BJ (cell line): ENCODE measurements around the gene PEX14. TPM values are rescaled to one million over a fixed set of nuclear protein-coding genes. Genes with fewer than 3 reads are reported as not detected.

ENCODE experiments used
- CTCF ChIA-PET: fragments of 350-600 bp; formaldehyde crosslinking; extraction: SDS; loops from one replicate; lab custom pipeline; 2021; ENCODE audit warnings: antibody characterized with exemption, inconsistent platforms; lab: Yijun Ruan, JAX
- POLR2A ChIA-PET: fragments of 300-600 bp; sonication (Branson Sonifier 250); formaldehyde crosslinking; extraction: SDS; loops from one replicate; lab custom pipeline; 2021; ENCODE audit warnings: antibody characterized with exemption; lab: Charles Lee
- DNase-seq: peaks from one replicate; pipeline ENCODE4 v3.0.0-alpha.2; 2011; ENCODE audit warnings: low read depth
- H3K27me3 ChIP-seq: 2 replicates; pipeline ENCODE4 v1.6.0; 2011; ENCODE audit warnings: low read length; ENCODE audit not compliant: control insufficient read depth, insufficient read depth
- H3K36me3 ChIP-seq: 2 replicates; pipeline ENCODE4 v1.5.1; 2011; ENCODE audit warnings: low read length; ENCODE audit not compliant: control insufficient read depth, insufficient read depth
- H3K4me3 ChIP-seq: 2 replicates; pipeline ENCODE4 v1.5.1; 2011; ENCODE audit warnings: low read depth, mild to moderate bottlenecking, control low read depth, low read length
- polyA plus RNA-seq: library from polyadenylated mRNA; depleted of rRNA; stranded (reverse); fragments of >200 nt; gene quantifications from 2 replicates; pipeline ENCODE4 v1.2.3, GENCODE V29; 2011
- TF ChIP-seq, protein P1 (sequence below): IDR thresholded peaks from 2 replicates; pipeline ENCODE4 v1.5.1; 2011; ENCODE audit warnings: low read depth, mild to moderate bottlenecking, control low read depth, inconsistent platforms, low read length, moderate library complexity; ENCODE audit not compliant: insufficient read depth

The PEX14 gene
- polyA plus RNA-seq, 1 experiment, result 10.1 TPM

DNA sequence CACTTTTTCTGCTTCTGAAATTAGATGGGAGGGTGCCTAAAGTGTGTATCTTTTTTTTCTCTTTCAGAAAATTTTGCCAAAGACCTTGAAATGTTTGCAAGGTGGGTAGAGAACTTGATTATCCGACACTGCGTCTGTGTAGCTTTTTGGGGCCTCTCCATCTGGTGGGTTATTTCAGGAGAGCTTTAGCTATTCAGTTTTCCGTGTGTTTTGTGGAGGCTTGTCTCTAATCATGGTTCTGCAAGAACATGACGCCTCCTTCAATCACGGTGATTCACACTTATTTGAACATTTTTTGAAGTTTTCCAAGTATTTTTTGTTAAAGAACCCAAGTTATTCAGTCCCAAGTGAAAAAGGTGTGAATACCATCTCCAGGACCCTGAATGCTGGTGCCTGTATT is 40.2 kb upstream of the PEX14 start:
- H3K4me3 ChIP-seq, result no peak overlapping the region
- TF ChIP-seq, protein P1, sequence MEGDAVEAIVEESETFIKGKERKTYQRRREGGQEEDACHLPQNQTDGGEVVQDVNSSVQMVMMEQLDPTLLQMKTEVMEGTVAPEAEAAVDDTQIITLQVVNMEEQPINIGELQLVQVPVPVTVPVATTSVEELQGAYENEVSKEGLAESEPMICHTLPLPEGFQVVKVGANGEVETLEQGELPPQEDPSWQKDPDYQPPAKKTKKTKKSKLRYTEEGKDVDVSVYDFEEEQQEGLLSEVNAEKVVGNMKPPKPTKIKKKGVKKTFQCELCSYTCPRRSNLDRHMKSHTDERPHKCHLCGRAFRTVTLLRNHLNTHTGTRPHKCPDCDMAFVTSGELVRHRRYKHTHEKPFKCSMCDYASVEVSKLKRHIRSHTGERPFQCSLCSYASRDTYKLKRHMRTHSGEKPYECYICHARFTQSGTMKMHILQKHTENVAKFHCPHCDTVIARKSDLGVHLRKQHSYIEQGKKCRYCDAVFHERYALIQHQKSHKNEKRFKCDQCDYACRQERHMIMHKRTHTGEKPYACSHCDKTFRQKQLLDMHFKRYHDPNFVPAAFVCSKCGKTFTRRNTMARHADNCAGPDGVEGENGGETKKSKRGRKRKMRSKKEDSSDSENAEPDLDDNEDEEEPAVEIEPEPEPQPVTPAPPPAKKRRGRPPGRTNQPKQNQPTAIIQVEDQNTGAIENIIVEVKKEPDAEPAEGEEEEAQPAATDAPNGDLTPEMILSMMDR, result no peak
- ChIA-PET POLR2A (no interaction called here), CTCF (interaction anchor here (9.1 kb wide), 1 partner anchor 58 kb away, joined by 180 read pairs; no protein-coding TSS in a partner anchor)
- H3K36me3 ChIP-seq, result no peaks in the 10 kb centered on the region
- DNase-seq, result no peak
- no peaks in the 10 kb centered on the region for H3K27me3 ChIP-seq

DNA sequence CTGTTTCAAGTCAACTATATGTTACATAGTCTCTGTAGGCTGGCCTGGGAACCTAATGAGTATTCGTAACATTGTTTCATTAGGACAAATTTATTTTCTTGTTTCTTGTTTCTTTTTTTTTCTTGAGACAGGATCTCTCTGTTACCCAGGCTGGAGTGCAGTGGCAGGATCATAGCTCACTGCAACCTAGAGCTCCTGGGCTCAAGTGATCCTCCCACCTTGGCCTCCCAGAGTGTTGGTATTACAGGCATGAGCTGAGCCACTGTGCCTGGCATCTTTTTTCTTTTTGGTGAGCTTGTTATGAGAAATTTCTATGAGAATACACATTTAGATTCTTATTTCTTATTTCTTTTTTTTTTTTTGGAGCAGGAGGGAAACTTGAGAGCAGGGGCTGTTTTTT is 37.7 kb upstream of the PEX14 start:
- ChIA-PET POLR2A (interaction anchor here (0.6 kb wide), 1 partner anchor 263 kb away, joined by 3 read pairs; no protein-coding TSS in a partner anchor), CTCF (interaction anchor here (0.7 kb wide), 1 partner anchor 113 kb away, joined by 4 read pairs; no protein-coding TSS in a partner anchor)
- H3K27me3 ChIP-seq, result no peaks in the 10 kb centered on the region
- DNase-seq, result no peak
- TF ChIP-seq, protein P1, result no peak
- no peak overlapping the region for H3K4me3 ChIP-seq
- H3K36me3 ChIP-seq, result no peaks in the 10 kb centered on the region

DNA sequence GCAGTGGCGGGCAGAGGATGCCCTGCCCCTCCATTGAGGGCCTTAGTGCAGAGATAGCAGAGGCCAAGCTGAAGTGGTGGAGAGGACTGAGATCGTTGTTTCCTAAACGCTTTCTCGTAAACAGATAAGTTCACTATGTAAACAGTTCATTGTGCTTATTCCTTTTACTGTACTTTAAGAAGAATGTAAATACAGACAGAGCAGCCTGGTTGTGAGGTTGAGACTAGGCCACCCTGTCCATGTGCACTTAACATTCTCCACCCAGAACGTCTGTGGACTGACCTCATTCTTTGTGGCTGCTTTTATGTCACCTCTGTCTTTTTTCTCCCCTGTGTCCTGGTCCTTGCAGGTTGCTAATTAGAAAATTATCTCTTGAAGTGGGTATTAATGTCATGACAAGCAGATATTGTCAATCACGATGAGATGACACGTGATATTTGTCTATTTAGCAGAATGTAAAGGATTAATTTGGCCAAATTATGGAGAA is 36.0 kb upstream of the PEX14 start:
- Histone ChIP-seq H3K4me3 (no peak overlapping the region), H3K27me3 (no peaks in the 10 kb centered on the region), H3K36me3 (no peaks in the 10 kb centered on the region)
- ChIA-PET CTCF (interaction anchor here (0.5 kb wide), 1 partner anchor 16 kb away, joined by 3 read pairs; no protein-coding TSS in a partner anchor), POLR2A (no interaction called here)
- no peak for DNase-seq
- TF ChIP-seq, protein P1, result no peak

DNA sequence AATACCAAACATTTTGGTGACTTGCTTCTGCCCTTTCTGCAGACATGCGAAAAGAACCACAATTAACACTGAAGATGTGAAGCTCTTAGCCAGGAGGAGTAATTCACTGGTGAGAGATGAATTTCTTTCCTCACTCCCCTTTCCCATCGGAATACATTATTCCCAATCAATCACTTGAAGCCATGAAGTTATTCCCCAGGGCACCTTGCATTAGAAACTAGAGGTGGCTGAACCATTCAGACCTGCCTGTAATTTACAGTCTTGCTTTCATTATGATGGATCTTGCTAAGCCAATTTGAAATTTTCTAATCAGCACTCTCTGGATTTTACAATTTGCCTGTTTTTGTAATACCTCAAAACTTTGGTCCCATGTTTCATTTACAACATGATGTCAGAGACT is 34.4 kb upstream of the PEX14 start:
- Histone ChIP-seq H3K36me3 (no peaks in the 10 kb centered on the region), H3K4me3 (no peak overlapping the region), H3K27me3 (no peaks in the 10 kb centered on the region)
- ChIA-PET CTCF (no interaction called here), POLR2A (no interaction called here)
- DNase-seq, result no peak
- TF ChIP-seq, protein P1, result no peak

DNA sequence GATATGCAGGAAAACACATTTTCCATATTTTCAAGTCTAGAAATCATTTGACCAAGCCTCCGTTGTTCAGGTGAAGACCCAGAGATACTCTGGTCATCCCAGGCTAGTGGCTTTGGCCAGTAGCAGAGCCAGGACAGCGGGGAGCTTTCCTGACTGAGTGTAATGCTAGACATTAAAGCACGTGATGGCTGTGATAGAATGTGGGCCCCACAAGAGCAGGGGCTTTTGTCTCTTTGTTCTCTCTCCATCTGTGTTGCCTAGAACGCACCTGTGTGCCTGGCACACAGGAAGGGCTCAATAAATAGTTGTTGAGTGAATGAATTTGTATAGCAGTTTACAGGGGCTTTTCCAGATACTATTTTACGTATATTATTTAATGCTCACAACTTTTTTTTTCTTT is 34.0 kb upstream of the PEX14 start:
- Histone ChIP-seq H3K27me3 (no peaks in the 10 kb centered on the region), H3K36me3 (no peaks in the 10 kb centered on the region), H3K4me3 (no peak overlapping the region)
- ChIA-PET POLR2A (no interaction called here), CTCF (interaction anchor here (1.0 kb wide), 1 partner anchor 54 kb away, joined by 3 read pairs; no protein-coding TSS in a partner anchor)
- no peak for DNase-seq
- TF ChIP-seq, protein P1, result no peak
